Epidermal melanocyte (primary cell): ENCODE measurements around the gene CSF1.
"Not testable (repeated sequence)": the region's sequence is repeated elsewhere in the genome, so short reads cannot be mapped to it uniquely, and the experiment has no call there.

Experiments
- DNase-seq: peaks from one replicate; pipeline ENCODE4 v3.0.0; 2011; ENCODE audit warnings: low spot score; ENCODE audit not compliant: insufficient read length

CSF1 gene

GRCh38 chr1:109910123-109910962 is at the start of gene CSF1:
CSF1 (plus strand) TSS chr1:109910849; CDS start chr1:109911024, 175 bp downstream.
- DNase-seq: peak; percentile 88

GRCh38 chr1:109861616-109862015 is 49.0 kb upstream of the CSF1 start:
- DNase-seq: not testable (repeated sequence)

- DNase-seq: no peak
Measured at GRCh38 chr1:109863667-109864046, 47.0 kb upstream of the CSF1 start.

GRCh38 chr1:109864047-109864822 is 46.4 kb upstream of the CSF1 start:
- DNase-seq: no peak

GRCh38 chr1:109864930-109865612 is 45.6 kb upstream of the CSF1 start:
- no peak for DNase-seq

GRCh38 chr1:109866071-109866470 is 44.6 kb upstream of the CSF1 start:
- DNase-seq: no peak

GRCh38 chr1:109873278-109874175 is 37.1 kb upstream of the CSF1 start:
- no peak for DNase-seq

- DNase-seq: no peak
Measured at GRCh38 chr1:109874445-109874844, 36.2 kb upstream of the CSF1 start.

- DNase-seq: no peak
Measured at GRCh38 chr1:109875874-109876273, 34.8 kb upstream of the CSF1 start.

GRCh38 chr1:109876617-109877316 is 33.9 kb upstream of the CSF1 start:
- no peak for DNase-seq

GRCh38 chr1:109877317-109877771 is 33.3 kb upstream of the CSF1 start:
- peak; percentile 73 for DNase-seq

- DNase-seq: no peak
Measured at GRCh38 chr1:109877776-109878175, 32.9 kb upstream of the CSF1 start.

GRCh38 chr1:109878531-109879104 is 32.0 kb upstream of the CSF1 start:
- no peak for DNase-seq

- DNase-seq: not testable (repeated sequence)
Measured at GRCh38 chr1:109879371-109879770, 31.3 kb upstream of the CSF1 start.

GRCh38 chr1:109879881-109880525 is 30.6 kb upstream of the CSF1 start:
- DNase-seq: no peak

GRCh38 chr1:109880971-109881894 is 29.4 kb upstream of the CSF1 start:
- DNase-seq: no peak

- no peak for DNase-seq
Measured at GRCh38 chr1:109881906-109882287, 28.8 kb upstream of the CSF1 start.
